IMR-90 (cell line): Measurements from ENCODE around the gene LARP7. TPM values are rescaled to one million over a fixed set of nuclear protein-coding genes. Genes with fewer than 3 reads are reported as not detected.

ENCODE experiments used
- ATAC-seq: fragments of 200-7000 bp; cut with Tn5 transposase; 2 replicates; pipeline ENCODE4 v1.9.1; 2020; ENCODE audit warnings: low read depth, mild to moderate bottlenecking, moderate library complexity
- BruUV-seq: library from RNA; stranded (reverse); fragments of 400-500 nt; replicated peaks from 2 replicates; lab custom pipeline; 2021; lab: Mats Ljungman, UMichigan
- CTCF ChIA-PET: fragments of 300-600 bp; formaldehyde crosslinking; extraction: SDS; loops from one replicate; lab custom pipeline; 2021; ENCODE audit warnings: antibody characterized with exemption; lab: Yijun Ruan, JAX
- POLR2A ChIA-PET: fragments of 300-600 bp; sonication (Branson Sonifier 250); formaldehyde crosslinking; loops from one replicate; lab custom pipeline; 2022; ENCODE audit warnings: antibody characterized with exemption; ENCODE audit not compliant: unreplicated experiment; lab: Charles Lee
- DNase-seq: peaks from one replicate; pipeline ENCODE4 v3.0.0; 2013
- H2AFZ ChIP-seq: replicated peaks from 2 replicates; pipeline ENCODE3; 2013; ENCODE audit warnings: low read length, mild to moderate bottlenecking; ENCODE audit not compliant: poor library complexity
- H2AK5ac ChIP-seq: 2 replicates; pipeline ENCODE4 v1.6.1; 2013; ENCODE audit warnings: low read depth, low read length, inconsistent platforms
- H2AK9ac ChIP-seq: replicated peaks from 2 replicates; pipeline ENCODE3; 2013; ENCODE audit warnings: mild to moderate bottlenecking, low read depth, low read length, moderate library complexity; ENCODE audit not compliant: poor library complexity
- H2BK120ac ChIP-seq: 2 replicates; pipeline ENCODE4 v1.6.1; 2013; ENCODE audit warnings: low read depth, low read length, inconsistent platforms
- H2BK15ac ChIP-seq: 3 replicates; pipeline ENCODE4 v1.6.1; 2013; ENCODE audit warnings: low read depth, low read length, inconsistent platforms
- H2BK20ac ChIP-seq: 2 replicates; pipeline ENCODE4 v1.6.1; 2013; ENCODE audit warnings: low read depth, mild to moderate bottlenecking, inconsistent platforms, low read length, moderate library complexity
- H2BK5ac ChIP-seq: 2 replicates; pipeline ENCODE4 v1.6.1; 2013; ENCODE audit warnings: mild to moderate bottlenecking, low read depth, low read length, inconsistent platforms; ENCODE audit not compliant: poor library complexity, severe bottlenecking
- H3K14ac ChIP-seq: replicated peaks from 2 replicates; pipeline ENCODE4 v1.6.1; 2013; ENCODE audit warnings: low read depth, low read length, inconsistent platforms
- H3K18ac ChIP-seq: 2 replicates; pipeline ENCODE4 v1.6.1; 2013; ENCODE audit warnings: low read depth, low read length, control low read depth
- H3K23ac ChIP-seq: 2 replicates; pipeline ENCODE4 v1.6.1; 2013; ENCODE audit warnings: low read depth, low read length, inconsistent platforms
- H3K27ac ChIP-seq: 2 replicates; pipeline ENCODE4 v1.5.1; 2013; ENCODE audit warnings: mild to moderate bottlenecking, control low read depth, low read length; ENCODE audit not compliant: insufficient read depth
- H3K27me3 ChIP-seq: 2 replicates; pipeline ENCODE4 v1.6.1; 2013; ENCODE audit warnings: low read length; ENCODE audit not compliant: control insufficient read depth, insufficient read depth
- H3K36me3 ChIP-seq: 2 replicates; pipeline ENCODE4 v1.6.1; 2013; ENCODE audit warnings: low read length, mixed read lengths; ENCODE audit not compliant: control insufficient read depth, insufficient read depth
- H3K4ac ChIP-seq: 2 replicates; pipeline ENCODE4 v1.6.1; 2013; ENCODE audit warnings: low read depth, low read length, inconsistent platforms
- H3K4me1 ChIP-seq: 2 replicates; pipeline ENCODE4 v1.6.1; 2013; ENCODE audit warnings: low read length, mixed read lengths; ENCODE audit not compliant: control insufficient read depth, insufficient read depth
- H3K4me2 ChIP-seq: 2 replicates; pipeline ENCODE4 v1.6.1; 2013; ENCODE audit warnings: low read depth, mild to moderate bottlenecking, control low read depth, low read length, moderate library complexity
- H3K4me3 ChIP-seq: 2 replicates; pipeline ENCODE4 v1.5.1; 2013; ENCODE audit warnings: low read depth, mild to moderate bottlenecking, control low read depth, low read length, moderate library complexity; ENCODE audit not compliant: insufficient read depth
- H3K56ac ChIP-seq: 2 replicates; pipeline ENCODE4 v1.6.1; 2013; ENCODE audit warnings: low read length, inconsistent platforms; ENCODE audit not compliant: insufficient read depth; ENCODE audit errors: extremely low read depth
- H3K79me1 ChIP-seq, 2 experiments: 2 replicates each; pipeline ENCODE4 v1.6.1; 2013; ENCODE audit warnings: low read length in 2 of 2, inconsistent platforms in 1 of 2, low read depth in 1 of 2
- H3K9ac ChIP-seq: 2 replicates; pipeline ENCODE4 v1.6.1; 2013; ENCODE audit warnings: low read depth, low read length, control low read depth
- H3K9me1 ChIP-seq: 2 replicates; pipeline ENCODE4 v1.6.1; 2013; ENCODE audit warnings: low read length, inconsistent platforms; ENCODE audit not compliant: insufficient read depth
- H3K9me3 ChIP-seq: 2 replicates; pipeline ENCODE4 v1.6.1; 2013; ENCODE audit warnings: low read length; ENCODE audit not compliant: control insufficient read depth, insufficient read depth
- H4K20me1 ChIP-seq: 2 replicates; pipeline ENCODE4 v1.6.1; 2013; ENCODE audit warnings: low read length, inconsistent platforms; ENCODE audit not compliant: insufficient read depth
- H4K5ac ChIP-seq: 2 replicates; pipeline ENCODE4 v1.6.1; 2013; ENCODE audit warnings: mild to moderate bottlenecking, low read depth, low read length, control low read depth
- H4K8ac ChIP-seq, 2 experiments: 2 replicates each; pipeline ENCODE4 v1.6.1; 2013; ENCODE audit warnings: low read depth in 2 of 2, low read length in 2 of 2, control low read depth in 1 of 2, inconsistent platforms in 1 of 2
- H4K91ac ChIP-seq: 2 replicates; pipeline ENCODE4 v1.6.1; 2013; ENCODE audit warnings: low read depth, low read length, inconsistent platforms; ENCODE audit not compliant: insufficient read depth
- BHLHE40 ChIP-seq: fragments of 150-350 bp; IDR thresholded peaks from 2 replicates; pipeline ENCODE4 v1.6.1; 2016; ENCODE audit warnings: mild to moderate bottlenecking, low read depth, low read length
- CEBPB ChIP-seq: IDR thresholded peaks from 2 replicates; pipeline ENCODE4 v1.6.1; 2012; ENCODE audit warnings: low read depth, low read length, improper control_type of control experiment
- CHD1 ChIP-seq: IDR thresholded peaks from 2 replicates; pipeline ENCODE4 v1.6.1; 2012; ENCODE audit warnings: low read depth, low read length, improper control_type of control experiment
- FOS ChIP-seq: fragments of 150-350 bp; IDR thresholded peaks from 2 replicates; pipeline ENCODE4 v1.6.1; 2016; ENCODE audit warnings: low read depth, low read length
- MAFK ChIP-seq: IDR thresholded peaks from 2 replicates; pipeline ENCODE4 v1.6.1; 2012; ENCODE audit warnings: low read depth, low read length, improper control_type of control experiment
- MAZ ChIP-seq: IDR thresholded peaks from 2 replicates; pipeline ENCODE4 v1.6.1; 2012; ENCODE audit warnings: low read depth, mild to moderate bottlenecking, low read length, improper control_type of control experiment, moderate library complexity, borderline replicate concordance
- MXI1 ChIP-seq: IDR thresholded peaks from 2 replicates; pipeline ENCODE4 v1.6.1; 2012; ENCODE audit warnings: low read depth, mild to moderate bottlenecking, low read length, moderate library complexity, borderline replicate concordance
- NFE2L2 ChIP-seq: fragments of 150-350 bp; IDR thresholded peaks from 2 replicates; pipeline ENCODE4 v1.6.1; 2016; ENCODE audit warnings: low read depth, mild to moderate bottlenecking, low read length
- POLR2A ChIP-seq: IDR thresholded peaks from 2 replicates; pipeline ENCODE4 v1.6.1; 2012; ENCODE audit warnings: mild to moderate bottlenecking, low read depth, low read length
- RAD21 ChIP-seq: IDR thresholded peaks from 2 replicates; pipeline ENCODE4 v1.6.1; 2012; ENCODE audit warnings: low read length, improper control_type of control experiment
- RCOR1 ChIP-seq: IDR thresholded peaks from 2 replicates; pipeline ENCODE4 v1.6.1; 2012; ENCODE audit warnings: mild to moderate bottlenecking, low read length, improper control_type of control experiment; ENCODE audit not compliant: insufficient replicate concordance
- RFX5 ChIP-seq: IDR thresholded peaks from 2 replicates; pipeline ENCODE4 v1.8.0; 2012; ENCODE audit warnings: low read depth, mild to moderate bottlenecking, low read length, moderate library complexity
- SMC3 ChIP-seq: fragments of 150-350 bp; IDR thresholded peaks from 2 replicates; pipeline ENCODE4 v1.6.1; 2016; ENCODE audit warnings: low read depth, mild to moderate bottlenecking, antibody characterized with exemption, low read length, moderate library complexity
- WGBS, 2 experiments: methylation state at CpG; one replicate each; pipeline versions ENCODE4 v1.1.5 to v1.1.7; 2013; ENCODE audit warnings: missing lambda C conversion rate in 2 of 2; ENCODE audit not compliant: insufficient read length in 1 of 2; ENCODE audit errors: extremely low coverage in 2 of 2; 5-methylcytosine and 5-hydroxymethylcytosine counted together
- dilution Hi-C: fragments of 300-500 bp; cut with HindIII; formaldehyde crosslinking; loops from one replicate; pipeline ENCODE4 v1.14.3; 2018; ENCODE audit warnings: low sequenced_read_pairs; ENCODE audit not compliant: unreplicated experiment
- in situ Hi-C: fragments of 300-500 bp; cut with MboI; formaldehyde crosslinking; loops from 3 replicates; pipeline ENCODE4 v1.14.3; 2019; ENCODE audit warnings: low sequenced_read_pairs, inconsistent platforms, mixed read lengths
- intact Hi-C: fragments of 100-400 bp; cut with micrococcal nuclease; formaldehyde crosslinking; loops from 2 replicates; pipeline ENCODE4 v1.10.0; 2022
- polyA plus RNA-seq, 3 experiments: library from polyadenylated mRNA; depleted of rRNA; stranded (reverse); fragments of >200 nt; gene quantifications; 2 replicates each; pipeline ENCODE4 v1.2.3, GENCODE V29; 2012; ENCODE audit warnings: low replicate concordance in 1 of 3
- total RNA-seq: library from RNA; depleted of rRNA; stranded (reverse); fragments of >200 nt; gene quantifications from 2 replicates; pipeline ENCODE4 v1.2.3, GENCODE V29; 2012
- TF ChIP-seq, protein P1 (sequence below): fragments of 150-350 bp; IDR thresholded peaks from 2 replicates; pipeline ENCODE4 v1.6.1; 2016; ENCODE audit warnings: low read depth, mild to moderate bottlenecking, low read length, moderate library complexity, borderline replicate concordance
- TF ChIP-seq, protein P2 (sequence below): fragments of 150-350 bp; IDR thresholded peaks from 2 replicates; pipeline ENCODE4 v1.6.1; 2017; ENCODE audit warnings: mild to moderate bottlenecking, antibody characterized with exemption, low read length, low read depth
- TF ChIP-seq, protein P3 (sequence below): conservative IDR thresholded peaks from 2 replicates; pipeline ENCODE4 v1.5.1; 2012; ENCODE audit warnings: mild to moderate bottlenecking, low read depth, low read length, improper control_type of control experiment

The LARP7 gene
- total and polyA plus RNA-seq, 2 of the 4 experiments (the other 2 are of a cell fraction) = 5.9 to 15.3 TPM

DNA sequence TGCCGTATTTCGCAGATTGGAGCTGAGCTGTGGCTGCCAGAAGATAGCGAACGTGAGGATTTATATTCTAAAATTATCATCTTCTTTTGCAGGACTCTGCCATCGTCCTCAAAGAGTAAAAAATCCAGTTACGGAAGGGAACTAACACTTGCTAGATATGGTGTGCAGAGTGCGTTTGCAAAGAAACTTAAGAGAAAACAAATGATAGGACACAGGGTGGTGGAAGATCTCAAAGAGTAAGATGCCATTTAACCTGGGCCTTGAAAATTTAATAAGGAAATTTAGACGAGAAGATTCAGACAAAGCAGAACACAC, 566 bp downstream of the LARP7 start:
- no TSS peak for BruUV-seq
- in situ Hi-C loops (loop anchor here (25.0 kb wide), 1 partner anchor 300 kb away; no protein-coding TSS in a partner anchor), dilution Hi-C loops (no loop called here), intact Hi-C loops (loop anchor here (10.0 kb wide), 1 partner anchor 403 kb away; the partner anchor contains the start of gene AP1AR)
- ATAC-seq (peak; percentile 1), DNase-seq (no peak)
- Histone ChIP-seq H3K14ac (peak overlapping the region; percentile 86), H3K27me3 (no peaks in the 10 kb centered on the region), H4K20me1 (no peaks in the 10 kb centered on the region), H2BK5ac (peak overlapping the region; percentile 84), H3K4me2 (peak overlapping the region; percentile 70; the same call in 1 of the 2 replicates), H2AK9ac (peak overlapping the region; percentile 14), H2AK5ac (0 out of 2 replicates have a peak overlapping the region, but pooled peaks have one; percentile 13), H3K4me3 (peak overlapping the region; percentile 73), H3K9me1 (no peaks in the 10 kb centered on the region), H3K18ac (peak overlapping the region; percentile 83; the same call in 1 of the 2 replicates), H4K5ac (peak overlapping the region; percentile 87), H2BK20ac (no peak overlapping the region), H2BK120ac (no peak overlapping the region), H2BK15ac (no peak overlapping the region), H3K23ac (peak overlapping the region; percentile 56; the same call in 1 of the 2 replicates), H2AFZ (peak overlapping the region; percentile 91), H4K8ac (peak overlapping the region; percentile 77 to 93), H3K9me3 (no peaks in the 10 kb centered on the region), H3K79me1 (peaks cover 22 to 29% of the 10 kb centered on the region in 2 experiments), H3K4me1 (0 out of 2 replicates have a peak, but pooled peaks cover 2% of the 10 kb centered on the region), H3K36me3 (no peaks in the 10 kb centered on the region), H3K4ac (peak overlapping the region; percentile 72), H3K27ac (peak overlapping the region; percentile 52; the same call in 1 of the 2 replicates), H4K91ac (peak overlapping the region; percentile 45; the same call in 1 of the 2 replicates), H3K9ac (peak overlapping the region; percentile 93), H3K56ac (peak overlapping the region; percentile 76)
- TF ChIP-seq POLR2A (no peak), MXI1 (no peak), MAFK (no peak), CEBPB (no peak), FOS (no peak), MAZ (no peak), NFE2L2 (no peak), RAD21 (no peak), BHLHE40 (no peak), CHD1 (no peak), RFX5 (no peak), SMC3 (no peak), RCOR1 (no peak)
- TF ChIP-seq, protein P1, sequence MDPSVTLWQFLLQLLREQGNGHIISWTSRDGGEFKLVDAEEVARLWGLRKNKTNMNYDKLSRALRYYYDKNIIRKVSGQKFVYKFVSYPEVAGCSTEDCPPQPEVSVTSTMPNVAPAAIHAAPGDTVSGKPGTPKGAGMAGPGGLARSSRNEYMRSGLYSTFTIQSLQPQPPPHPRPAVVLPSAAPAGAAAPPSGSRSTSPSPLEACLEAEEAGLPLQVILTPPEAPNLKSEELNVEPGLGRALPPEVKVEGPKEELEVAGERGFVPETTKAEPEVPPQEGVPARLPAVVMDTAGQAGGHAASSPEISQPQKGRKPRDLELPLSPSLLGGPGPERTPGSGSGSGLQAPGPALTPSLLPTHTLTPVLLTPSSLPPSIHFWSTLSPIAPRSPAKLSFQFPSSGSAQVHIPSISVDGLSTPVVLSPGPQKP = no peak
- TF ChIP-seq, protein P2, sequence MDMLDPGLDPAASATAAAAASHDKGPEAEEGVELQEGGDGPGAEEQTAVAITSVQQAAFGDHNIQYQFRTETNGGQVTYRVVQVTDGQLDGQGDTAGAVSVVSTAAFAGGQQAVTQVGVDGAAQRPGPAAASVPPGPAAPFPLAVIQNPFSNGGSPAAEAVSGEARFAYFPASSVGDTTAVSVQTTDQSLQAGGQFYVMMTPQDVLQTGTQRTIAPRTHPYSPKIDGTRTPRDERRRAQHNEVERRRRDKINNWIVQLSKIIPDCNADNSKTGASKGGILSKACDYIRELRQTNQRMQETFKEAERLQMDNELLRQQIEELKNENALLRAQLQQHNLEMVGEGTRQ = no peak
- TF ChIP-seq, protein P3, sequence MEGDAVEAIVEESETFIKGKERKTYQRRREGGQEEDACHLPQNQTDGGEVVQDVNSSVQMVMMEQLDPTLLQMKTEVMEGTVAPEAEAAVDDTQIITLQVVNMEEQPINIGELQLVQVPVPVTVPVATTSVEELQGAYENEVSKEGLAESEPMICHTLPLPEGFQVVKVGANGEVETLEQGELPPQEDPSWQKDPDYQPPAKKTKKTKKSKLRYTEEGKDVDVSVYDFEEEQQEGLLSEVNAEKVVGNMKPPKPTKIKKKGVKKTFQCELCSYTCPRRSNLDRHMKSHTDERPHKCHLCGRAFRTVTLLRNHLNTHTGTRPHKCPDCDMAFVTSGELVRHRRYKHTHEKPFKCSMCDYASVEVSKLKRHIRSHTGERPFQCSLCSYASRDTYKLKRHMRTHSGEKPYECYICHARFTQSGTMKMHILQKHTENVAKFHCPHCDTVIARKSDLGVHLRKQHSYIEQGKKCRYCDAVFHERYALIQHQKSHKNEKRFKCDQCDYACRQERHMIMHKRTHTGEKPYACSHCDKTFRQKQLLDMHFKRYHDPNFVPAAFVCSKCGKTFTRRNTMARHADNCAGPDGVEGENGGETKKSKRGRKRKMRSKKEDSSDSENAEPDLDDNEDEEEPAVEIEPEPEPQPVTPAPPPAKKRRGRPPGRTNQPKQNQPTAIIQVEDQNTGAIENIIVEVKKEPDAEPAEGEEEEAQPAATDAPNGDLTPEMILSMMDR = no peak
- ChIA-PET POLR2A (no interaction called here), CTCF (interaction anchor here (0.6 to 1.2 kb wide), 4 partner anchors 10 to 50 kb away, joined by 3 read pairs; no protein-coding TSS in a partner anchor)
- no CpG with 5 or more reads among the region's 8 CpGs for WGBS, 2 experiments
